Astrocyte of the cerebellum (primary cell): ENCODE data around the gene COL25A1.
"Not testable (repeated sequence)": the region's sequence is repeated elsewhere in the genome, so short reads cannot be mapped to it uniquely, and the experiment has no call there.

ENCODE experiments used
- DNase-seq: peaks from one replicate; pipeline ENCODE4 v3.0.0-alpha.2; 2011; ENCODE audit warnings: low read depth
- H3K4me3 ChIP-seq: 2 replicates; pipeline ENCODE4 v1.5.1; 2011; ENCODE audit warnings: mild to moderate bottlenecking, low read depth, low read length, moderate library complexity
- in situ Hi-C: cut with HindIII; loops from 2 replicates; pipeline ENCODE4 v1.10.0; 2017; ENCODE audit warnings: low sequenced_read_pairs
- TF ChIP-seq, protein P1 (sequence below): IDR thresholded peaks from 2 replicates; pipeline ENCODE4 v1.5.1; 2012; ENCODE audit warnings: low read length, low read depth, moderate library complexity, mild to moderate bottlenecking; ENCODE audit errors: missing control alignments

COL25A1 gene

DNA sequence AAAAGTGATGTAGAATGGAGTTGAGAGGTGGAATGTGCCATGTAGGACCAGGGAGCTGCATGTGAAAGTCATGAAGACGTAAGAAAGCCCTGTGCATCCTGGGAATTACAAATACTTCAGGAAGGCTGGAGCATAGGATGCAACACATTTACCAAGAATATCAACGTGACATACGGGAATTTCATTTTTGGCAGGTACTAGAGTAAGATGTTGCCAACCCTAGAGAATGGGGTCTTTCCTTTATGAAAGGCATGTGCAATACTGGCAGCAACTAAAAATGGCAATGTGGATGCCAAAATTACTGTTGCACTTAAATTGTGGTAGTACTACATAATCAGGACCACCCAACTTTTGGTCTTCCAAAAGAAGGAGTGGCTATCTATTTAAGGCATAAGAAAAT lies 188.0 kb downstream of the COL25A1 start:
- no peak overlapping the region for H3K4me3 ChIP-seq
- DNase-seq, result no peak
- TF ChIP-seq, protein P1, sequence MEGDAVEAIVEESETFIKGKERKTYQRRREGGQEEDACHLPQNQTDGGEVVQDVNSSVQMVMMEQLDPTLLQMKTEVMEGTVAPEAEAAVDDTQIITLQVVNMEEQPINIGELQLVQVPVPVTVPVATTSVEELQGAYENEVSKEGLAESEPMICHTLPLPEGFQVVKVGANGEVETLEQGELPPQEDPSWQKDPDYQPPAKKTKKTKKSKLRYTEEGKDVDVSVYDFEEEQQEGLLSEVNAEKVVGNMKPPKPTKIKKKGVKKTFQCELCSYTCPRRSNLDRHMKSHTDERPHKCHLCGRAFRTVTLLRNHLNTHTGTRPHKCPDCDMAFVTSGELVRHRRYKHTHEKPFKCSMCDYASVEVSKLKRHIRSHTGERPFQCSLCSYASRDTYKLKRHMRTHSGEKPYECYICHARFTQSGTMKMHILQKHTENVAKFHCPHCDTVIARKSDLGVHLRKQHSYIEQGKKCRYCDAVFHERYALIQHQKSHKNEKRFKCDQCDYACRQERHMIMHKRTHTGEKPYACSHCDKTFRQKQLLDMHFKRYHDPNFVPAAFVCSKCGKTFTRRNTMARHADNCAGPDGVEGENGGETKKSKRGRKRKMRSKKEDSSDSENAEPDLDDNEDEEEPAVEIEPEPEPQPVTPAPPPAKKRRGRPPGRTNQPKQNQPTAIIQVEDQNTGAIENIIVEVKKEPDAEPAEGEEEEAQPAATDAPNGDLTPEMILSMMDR, result no peak
- in situ Hi-C loops, result no loop called here

DNA sequence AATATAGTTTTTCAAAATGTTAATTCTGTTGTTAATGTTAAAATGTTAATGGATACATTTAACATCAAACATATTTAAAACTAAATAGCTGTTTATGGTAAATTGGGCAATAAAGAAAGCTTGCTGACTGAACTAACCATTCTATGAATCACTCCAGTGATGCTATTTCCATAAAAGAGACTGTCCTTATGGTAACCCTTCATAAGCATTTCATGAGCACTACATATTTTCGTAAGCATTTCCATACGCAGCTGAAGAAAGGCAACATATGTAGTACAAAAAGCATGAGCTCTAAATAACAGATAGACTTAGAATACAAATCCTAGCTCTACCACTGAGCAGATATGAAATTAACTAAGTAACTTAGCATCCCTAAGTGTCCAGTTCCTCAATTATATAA lies 188.9 kb downstream of the COL25A1 start:
- DNase-seq, result no peak
- in situ Hi-C loops, result no loop called here
- TF ChIP-seq, protein P1, result no peak
- no peak overlapping the region for H3K4me3 ChIP-seq

DNA sequence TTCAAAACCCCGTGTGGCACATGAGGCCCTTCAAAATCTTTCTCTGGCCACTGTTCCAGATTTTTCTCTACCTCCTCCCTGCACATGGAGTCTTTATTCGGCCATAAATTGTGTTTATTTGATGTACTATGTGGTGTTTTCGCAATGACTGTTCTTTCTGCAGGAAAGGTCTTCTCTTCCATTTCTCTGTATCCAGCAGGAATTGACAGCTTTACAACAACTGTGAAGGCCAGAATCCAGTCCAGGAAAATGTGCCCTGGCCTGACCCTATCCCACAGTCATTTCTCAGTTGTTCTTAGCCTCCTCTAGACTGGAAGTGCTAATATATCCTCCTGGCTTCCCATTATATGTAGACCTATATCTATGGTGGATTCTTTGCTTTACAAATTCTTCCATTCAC lies 191.4 kb downstream of the COL25A1 start:
- in situ Hi-C loops, result no loop called here
- H3K4me3 ChIP-seq, result no peak overlapping the region
- TF ChIP-seq, protein P1, result no peak
- DNase-seq, result no peak

DNA sequence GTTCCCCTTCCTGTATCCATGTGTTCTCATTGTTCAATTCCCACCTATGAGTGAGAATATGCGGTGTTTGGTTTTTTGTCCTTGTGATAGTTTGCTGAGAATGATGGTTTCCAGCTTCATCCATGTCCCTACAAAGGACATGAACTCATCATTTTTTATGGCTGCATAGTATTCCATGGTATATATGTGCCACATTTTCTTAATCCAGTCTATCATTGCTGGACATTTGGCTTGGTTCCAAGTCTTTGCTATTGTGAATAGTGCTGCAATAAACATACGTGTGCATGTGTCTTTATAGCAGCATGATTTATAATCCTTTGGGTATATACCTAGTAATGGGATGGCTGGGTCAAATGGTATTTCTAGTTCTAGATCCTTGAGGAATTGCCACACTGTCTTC lies 194.2 kb downstream of the COL25A1 start:
- H3K4me3 ChIP-seq, in situ Hi-C loops, DNase-seq: not testable (repeated sequence)

DNA sequence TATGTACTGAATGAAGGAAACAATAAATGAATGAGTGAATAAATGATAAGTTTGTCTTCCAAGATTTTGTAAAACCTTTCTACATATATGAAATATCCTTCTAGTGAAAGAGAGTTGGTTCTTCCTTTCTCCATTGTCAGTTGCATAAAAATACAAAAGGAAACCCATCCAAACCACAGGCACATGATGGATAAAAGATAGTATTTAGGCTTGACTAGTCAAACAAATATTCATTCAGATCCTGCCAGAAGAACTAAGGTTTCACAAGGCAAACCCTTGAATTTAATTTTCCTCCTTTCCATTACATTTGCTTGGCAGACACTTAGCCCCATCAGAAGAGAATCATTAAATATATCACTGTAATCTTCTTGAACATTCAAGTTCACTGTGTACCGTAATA lies 208.4 kb downstream of the COL25A1 start:
- H3K4me3 ChIP-seq, result no peak overlapping the region
- in situ Hi-C loops, result no loop called here
- TF ChIP-seq, protein P1, result no peak
- DNase-seq, result no peak

DNA sequence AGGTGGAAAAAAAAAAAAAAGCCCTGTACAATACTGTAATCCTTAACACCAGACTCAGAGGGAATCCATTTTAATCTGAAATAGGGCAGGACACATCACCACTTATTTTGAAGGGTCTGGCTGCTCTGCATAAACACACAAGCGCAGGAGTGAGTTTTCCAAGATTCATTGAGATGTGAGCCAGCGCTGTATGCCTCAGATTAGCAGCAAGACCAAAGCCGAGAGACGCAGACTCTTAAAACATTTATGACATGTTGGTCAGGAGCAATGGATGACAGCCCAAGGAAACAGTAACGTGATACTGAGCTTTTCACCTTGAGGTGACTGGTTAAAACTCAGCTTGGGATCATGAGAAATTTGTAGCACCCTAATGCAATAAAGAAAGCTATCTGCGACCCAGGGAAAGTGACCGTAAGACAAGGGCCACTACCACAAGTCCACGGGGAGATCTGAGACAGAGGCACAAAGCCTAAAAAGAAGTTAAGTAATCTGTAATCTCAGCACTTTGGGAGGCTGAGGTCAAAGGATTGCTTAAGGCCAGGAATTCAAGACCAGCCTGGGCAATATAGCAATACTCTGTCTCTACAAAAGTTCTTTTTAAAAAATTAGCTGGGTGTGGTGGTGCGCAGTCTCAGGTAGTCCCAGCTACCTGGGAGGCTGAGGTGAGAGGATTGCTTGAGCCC lies 210.6 kb downstream of the COL25A1 start:
- in situ Hi-C loops, result no loop called here
- H3K4me3 ChIP-seq, result no peak overlapping the region
- no peak for DNase-seq

DNA sequence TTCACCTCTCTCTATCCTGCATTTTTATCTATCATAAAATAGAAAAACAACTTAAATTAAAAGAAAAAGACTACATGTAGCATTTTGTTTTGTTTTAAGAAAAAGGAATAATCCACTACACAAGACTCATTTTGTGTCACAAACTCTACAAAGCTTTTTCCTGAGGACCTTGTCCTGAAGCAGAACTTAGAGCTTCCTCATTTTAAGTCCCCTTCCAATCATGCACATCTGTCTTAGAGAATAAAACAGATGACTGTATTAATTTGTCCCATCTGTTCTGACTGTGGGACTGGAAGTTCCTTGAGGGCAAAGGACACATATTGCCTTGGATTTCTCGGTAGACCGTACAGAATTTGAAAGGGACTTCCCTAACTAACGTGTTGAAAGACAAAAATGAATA lies 218.5 kb downstream of the COL25A1 start:
- no peak overlapping the region for H3K4me3 ChIP-seq
- TF ChIP-seq, protein P1, result no peak
- in situ Hi-C loops, result no loop called here
- DNase-seq, result no peak

More for the DNA sequence above, 210.6 kb downstream of the COL25A1 start:
- TF ChIP-seq, protein P1, result no peak
